NCI-H2171 (cell line): Measurements from ENCODE around the gene PRR36.
"Not testable (repeated sequence)": the region's sequence is repeated elsewhere in the genome, so short reads cannot be mapped to it uniquely, and the experiment has no call there.

Source experiments
- DNase-seq: peaks from one replicate; lab custom pipeline; 2025; lab: John Stamatoyannopoulos, UW

PRR36 gene

GRCh38 chr19:7874076-7874896, at the start of gene PRR36:
Gene PRR36 (minus strand): TSS chr19:7874390. CDS start chr19:7873689, 701 bp downstream.
- DNase-seq, result peak; percentile 89

GRCh38 chr19:7923295-7924191, 49.4 kb upstream of the PRR36 start:
- no peak for DNase-seq

- DNase-seq, result no peak
Measured at GRCh38 chr19:7922836-7923195, 48.6 kb upstream of the PRR36 start.

DNA sequence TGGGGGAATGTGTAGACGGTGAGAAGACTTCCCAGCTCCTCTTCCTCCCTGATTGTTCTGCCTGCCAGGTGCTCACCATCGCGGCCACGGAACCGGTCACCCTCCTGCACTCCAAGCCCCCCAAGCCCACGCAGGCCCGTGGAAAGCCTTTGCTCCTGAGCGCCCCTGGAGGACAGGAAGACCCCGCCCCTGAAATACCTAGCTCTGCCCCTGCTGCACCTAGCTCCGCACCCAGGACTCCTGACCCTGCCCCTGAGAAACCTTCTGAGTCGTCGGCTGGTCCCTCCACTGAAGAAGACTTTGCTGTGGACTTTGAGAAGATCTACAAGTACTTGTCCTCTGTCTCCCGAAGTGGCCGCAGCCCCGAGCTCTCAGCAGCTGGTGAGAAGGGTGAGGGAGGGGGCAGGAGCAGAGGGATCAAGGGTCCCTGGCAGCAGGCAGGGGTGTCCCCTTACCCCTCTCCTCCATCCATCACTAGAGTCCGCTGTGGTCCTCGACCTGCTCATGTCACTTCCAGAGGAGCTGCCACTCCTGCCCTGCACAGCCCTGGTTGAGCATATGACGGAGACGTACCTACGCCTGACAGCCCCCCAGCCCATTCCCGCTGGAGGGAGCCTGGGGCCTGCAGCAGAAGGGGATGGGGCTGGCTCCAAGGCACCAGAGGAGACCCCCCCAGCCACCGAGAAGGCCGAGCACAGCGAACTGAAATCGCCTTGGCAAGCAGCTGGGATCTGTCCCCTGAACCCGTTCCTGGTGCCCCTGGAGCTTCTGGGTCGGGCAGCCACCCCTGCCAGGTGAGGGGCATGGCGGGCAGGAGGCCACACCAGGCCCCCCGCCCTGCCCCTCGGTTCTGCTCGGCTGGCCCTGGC, 48.0 kb upstream of the PRR36 start:
- DNase-seq, result no peak

DNA sequence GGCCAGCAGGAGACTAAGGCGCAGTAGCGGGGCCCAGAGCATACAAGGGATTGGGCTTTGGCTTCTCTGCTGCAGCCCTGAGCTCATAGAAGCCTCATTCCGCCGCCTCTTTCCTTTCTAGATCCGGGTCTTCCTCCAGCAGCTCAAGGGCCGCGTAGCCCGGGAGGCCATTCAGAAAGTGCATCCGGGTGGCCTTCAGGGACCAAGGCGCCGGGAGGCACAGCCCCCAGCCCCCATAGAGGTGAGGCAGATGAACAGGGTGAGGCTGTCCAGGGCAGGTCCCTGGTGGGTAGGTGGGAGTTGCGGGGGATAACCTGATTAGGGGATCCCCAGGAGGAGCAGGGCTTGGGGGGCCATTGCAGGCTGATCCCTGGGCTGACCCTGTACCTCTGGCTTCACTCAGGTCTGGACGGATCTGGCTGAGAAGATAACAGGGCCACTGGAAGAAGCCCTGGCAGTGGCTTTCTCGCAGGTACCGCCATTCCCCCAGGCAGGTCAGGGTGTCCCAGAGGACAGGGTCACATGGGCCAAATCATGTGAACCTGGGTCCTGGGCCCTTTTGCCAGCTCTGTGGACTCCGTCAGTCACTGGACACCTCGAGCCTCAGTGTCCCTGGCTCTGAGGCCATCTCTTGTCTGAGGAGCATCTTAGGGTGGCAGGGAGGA, 47.2 kb upstream of the PRR36 start:
- no peak for DNase-seq

- DNase-seq, result peak; percentile 99
Measured at GRCh38 chr19:7920519-7921301, 46.5 kb upstream of the PRR36 start.

GRCh38 chr19:7919610-7920518, 45.7 kb upstream of the PRR36 start, which contains the start of gene SNAPC2:
Gene SNAPC2 (plus strand): TSS chr19:7920338. CDS start chr19:7920367, 29 bp downstream.
- DNase-seq, result peak; percentile 97

GRCh38 chr19:7918615-7919421, 44.6 kb upstream of the PRR36 start:
- no peak for DNase-seq

DNA sequence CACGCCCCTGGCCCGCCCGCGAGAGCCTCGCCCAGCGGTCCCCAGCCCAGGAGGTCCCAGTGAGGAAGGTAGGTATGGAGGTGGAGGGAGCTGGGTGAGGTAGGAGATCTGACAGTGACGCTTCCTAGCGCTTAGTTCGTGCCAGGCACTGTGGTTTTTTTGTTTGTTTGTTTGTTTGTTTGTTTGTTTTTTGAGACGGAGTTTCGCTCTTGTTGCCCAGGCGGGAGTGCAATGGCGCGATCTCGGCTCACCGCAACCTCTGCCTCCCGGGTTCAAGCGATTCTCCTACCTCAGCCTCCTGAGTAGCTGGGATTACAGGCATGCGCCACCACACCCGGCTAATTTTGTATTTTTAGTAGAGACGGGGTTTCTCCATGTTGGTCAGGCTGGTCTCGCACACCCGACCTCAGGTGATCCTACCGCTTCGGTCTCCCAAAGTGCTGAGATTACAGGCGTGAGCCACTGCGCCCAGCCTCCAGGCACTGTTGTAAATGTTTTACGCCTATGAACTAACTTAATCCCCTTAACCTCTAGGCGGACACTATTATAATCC, 43.9 kb upstream of the PRR36 start:
- DNase-seq, result not testable (repeated sequence)

DNA sequence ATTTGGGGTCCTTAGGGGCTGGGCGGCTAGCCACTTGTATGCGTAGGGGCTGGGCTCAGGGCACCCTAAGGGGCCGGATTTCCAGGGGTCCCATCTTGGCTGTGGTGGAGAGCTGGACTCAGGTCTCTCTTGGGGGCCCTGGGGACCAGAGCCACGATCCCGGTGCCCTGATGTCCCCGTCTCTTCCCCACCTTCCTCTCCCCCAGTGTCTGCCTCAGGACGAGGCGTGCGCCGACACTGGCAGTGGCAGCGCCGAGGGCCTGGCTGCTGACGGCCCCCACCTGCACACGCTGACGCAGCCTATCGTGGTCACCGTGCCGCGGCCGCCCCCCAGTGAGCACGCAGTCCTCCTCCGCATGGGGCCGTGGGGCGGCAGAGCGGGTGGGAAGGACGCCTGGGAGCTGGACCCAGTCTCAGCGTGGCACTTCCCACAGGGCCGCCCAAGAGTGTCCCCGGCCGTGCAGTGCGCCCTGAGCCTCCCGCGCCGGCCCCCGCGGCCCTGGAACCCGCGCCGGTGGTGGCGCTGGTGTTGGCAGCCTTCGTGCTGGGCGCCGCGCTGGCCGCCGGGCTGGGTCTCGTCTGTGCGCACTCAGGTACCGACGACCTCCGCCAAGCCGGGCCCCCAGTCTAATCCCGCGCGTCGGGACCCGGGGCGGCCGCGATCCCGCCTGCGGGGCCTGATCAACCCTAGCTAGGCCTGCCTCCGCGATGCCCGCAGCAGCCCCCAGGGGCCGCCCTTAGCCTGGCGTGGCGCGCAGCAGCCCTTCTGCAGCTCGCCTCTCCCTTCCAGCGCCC, 43.3 kb upstream of the PRR36 start:
- peak; percentile 46 for DNase-seq

- no peak for DNase-seq
Measured at GRCh38 chr19:7916955-7917266, 42.7 kb upstream of the PRR36 start.

DNA sequence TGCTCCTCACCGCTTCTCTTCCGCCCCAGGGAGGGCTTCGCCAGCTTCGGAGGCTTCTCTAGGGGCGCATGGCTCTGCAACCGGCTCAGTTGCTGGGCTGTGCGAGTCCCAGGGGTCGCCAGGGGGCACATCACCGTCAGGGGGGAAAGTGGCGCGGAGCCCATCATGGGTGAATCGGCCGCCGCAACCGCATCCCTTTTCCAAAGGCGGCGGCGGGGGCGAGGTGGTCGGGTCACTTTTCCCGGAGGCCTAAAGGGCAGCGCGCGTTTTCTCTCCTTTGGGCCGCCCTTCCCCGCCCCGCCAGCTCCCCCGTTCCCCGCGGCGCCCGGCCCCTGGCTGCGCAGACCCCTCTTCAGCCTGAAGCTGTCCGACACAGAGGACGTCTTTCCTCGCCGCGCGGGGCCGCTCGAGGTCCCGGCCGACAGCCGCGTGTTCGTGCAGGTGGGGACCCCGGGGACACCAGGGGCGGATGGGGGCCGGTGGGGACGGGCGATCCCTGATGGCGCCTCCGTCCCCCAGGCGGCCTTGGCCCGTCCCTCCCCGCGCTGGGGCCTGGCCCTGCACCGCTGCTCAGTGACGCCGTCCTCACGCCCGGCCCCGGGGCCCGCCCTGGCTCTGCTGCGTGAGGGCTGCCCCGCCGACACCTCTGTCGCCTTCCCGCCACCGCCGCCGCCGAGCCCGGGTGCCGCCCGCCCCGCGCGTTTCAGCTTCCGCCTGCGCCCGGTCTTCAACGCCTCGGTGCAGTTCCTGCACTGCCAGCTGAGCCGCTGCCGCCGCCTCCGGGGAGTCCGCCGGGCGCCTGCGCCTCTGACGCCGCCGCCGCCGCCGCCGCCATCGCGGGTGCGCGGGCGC, 42.1 kb upstream of the PRR36 start:
- DNase-seq, result peak; percentile 55

GRCh38 chr19:7915250-7916102, 41.3 kb upstream of the PRR36 start:
- DNase-seq, result no peak

DNA sequence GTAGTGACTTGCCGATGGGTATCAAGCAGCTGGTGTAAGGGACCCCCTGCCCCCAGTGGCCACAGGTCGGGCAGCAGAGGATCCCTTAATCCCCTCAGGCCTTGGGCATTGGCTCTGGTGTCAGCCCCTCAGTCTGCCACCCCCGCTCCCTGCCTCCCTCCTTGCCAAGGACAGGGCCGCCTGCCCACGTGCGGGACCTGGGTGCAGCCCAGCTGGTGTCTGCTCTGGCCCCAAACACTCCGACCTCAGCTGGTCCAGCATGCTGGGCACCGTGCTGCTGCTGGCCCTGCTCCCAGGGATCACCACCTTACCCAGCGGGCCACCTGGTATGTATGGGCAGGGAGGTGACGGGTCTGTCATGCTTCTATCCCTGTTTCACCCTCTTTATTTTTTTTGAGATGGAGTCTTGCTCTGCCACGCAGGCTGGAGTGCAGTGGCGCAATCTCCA, 40.4 kb upstream of the PRR36 start, which contains the start of gene TGFBR3L:
Gene TGFBR3L (plus strand): TSS at position 233 of the 448 bp plus-strand sequence.
- no peak for DNase-seq

DNA sequence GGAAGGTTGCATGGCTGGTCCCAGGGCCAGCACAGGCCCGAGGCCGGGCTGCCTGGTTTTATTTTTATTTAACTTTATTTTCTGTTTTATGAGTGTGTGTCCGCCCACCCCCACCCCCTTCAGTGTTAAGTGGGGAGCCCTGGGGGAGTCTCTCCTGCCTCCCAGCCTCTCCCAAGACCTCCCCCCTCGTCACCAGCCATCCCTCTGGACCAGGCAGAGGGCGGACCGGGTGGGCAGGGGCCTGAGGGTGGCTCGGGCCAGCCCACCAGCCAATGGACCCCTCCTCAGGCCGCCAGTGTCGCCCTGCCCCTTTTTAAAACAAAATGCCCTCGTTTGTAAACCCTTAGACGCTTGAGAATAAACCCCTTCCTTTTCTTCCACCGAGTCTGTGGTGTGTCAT, 39.9 kb upstream of the PRR36 start:
- DNase-seq, result no peak

GRCh38 chr19:7913652-7914051, 39.5 kb upstream of the PRR36 start:
- no peak for DNase-seq
